Measurements from ENCODE around the gene TMEM19. TPM values are rescaled to one million over a fixed set of nuclear protein-coding genes. Genes with fewer than 3 reads are reported as not detected.

The TMEM19 gene
- total RNA-seq, 1 donor from 2014 or later: 25.8 TPM

DNA sequence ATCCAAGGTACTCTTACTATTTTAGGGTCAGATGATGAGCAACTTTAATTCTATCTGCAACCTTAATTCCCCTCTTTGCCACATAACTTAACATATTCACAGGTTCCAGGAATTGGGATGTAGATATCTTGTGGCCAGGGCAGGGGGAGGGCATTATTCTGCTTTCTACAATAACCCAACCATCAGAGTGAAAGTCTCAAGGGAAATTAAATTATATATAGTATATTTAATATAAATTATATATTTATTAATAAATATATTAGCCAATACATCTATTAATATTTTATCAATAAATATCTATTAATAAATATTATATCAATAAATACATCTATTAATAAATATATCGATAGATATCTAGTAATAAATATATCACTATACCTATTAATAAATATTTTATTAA is 57.1 kb downstream of the TMEM19 start:
- FAIRE-seq (no peak), DNase-seq (ENCODE audit: low read depth) (no peak)
- Histone ChIP-seq H3K27me3 (ENCODE audit: insufficient read depth, low read length) (peaks cover under 1% of the 10 kb centered on the region), H3K4me3 (ENCODE audit: insufficient read depth, low read depth, low read length) (no peak overlapping the region), H3K9me3 (ENCODE audit: insufficient read depth, low read depth, low read length) (no peaks in the 10 kb centered on the region), H2AFZ (ENCODE audit: low read depth, low read length) (no peak overlapping the region), H3K79me2 (ENCODE audit: insufficient read depth, low read length) (no peaks in the 10 kb centered on the region), H3K4me2 (ENCODE audit: low read length) (no peak overlapping the region), H4K20me1 (ENCODE audit: insufficient read depth, low read length) (no peaks in the 10 kb centered on the region), H3K36me3 (ENCODE audit: insufficient read depth, low read length) (no peaks in the 10 kb centered on the region), H3K4me1 (ENCODE audit: insufficient read depth, low read length) (no peaks in the 10 kb centered on the region), H3K9ac (ENCODE audit: low read length) (no peak overlapping the region), H3K27ac (ENCODE audit: low read depth, low read length) (no peak overlapping the region)
- H3K36me3 Mint-ChIP-seq (ENCODE audit: low read depth, unreplicated experiment): no peaks in the 10 kb centered on the region
- H3K4me3 Mint-ChIP-seq (ENCODE audit: unreplicated experiment): no peak overlapping the region
- no peaks in the 10 kb centered on the region for H3K9me3 Mint-ChIP-seq (ENCODE audit: unreplicated experiment)
- peaks cover 3% of the 10 kb centered on the region for H3K4me1 Mint-ChIP-seq (ENCODE audit: low read depth, unreplicated experiment)
- no peak for TF ChIP-seq EZH2 (IDR thresholded peaks at IDR 0.05; ENCODE audit: insufficient read depth, low read length)
- TF ChIP-seq CTCF (IDR thresholded peaks at IDR 0.05; ENCODE audit: insufficient read depth, low read depth, low read length): no peak
- no peaks in the 10 kb centered on the region for H3K27me3 Mint-ChIP-seq (ENCODE audit: low read depth, unreplicated experiment)
- no peak overlapping the region for H3K27ac Mint-ChIP-seq (ENCODE audit: unreplicated experiment)

DNA sequence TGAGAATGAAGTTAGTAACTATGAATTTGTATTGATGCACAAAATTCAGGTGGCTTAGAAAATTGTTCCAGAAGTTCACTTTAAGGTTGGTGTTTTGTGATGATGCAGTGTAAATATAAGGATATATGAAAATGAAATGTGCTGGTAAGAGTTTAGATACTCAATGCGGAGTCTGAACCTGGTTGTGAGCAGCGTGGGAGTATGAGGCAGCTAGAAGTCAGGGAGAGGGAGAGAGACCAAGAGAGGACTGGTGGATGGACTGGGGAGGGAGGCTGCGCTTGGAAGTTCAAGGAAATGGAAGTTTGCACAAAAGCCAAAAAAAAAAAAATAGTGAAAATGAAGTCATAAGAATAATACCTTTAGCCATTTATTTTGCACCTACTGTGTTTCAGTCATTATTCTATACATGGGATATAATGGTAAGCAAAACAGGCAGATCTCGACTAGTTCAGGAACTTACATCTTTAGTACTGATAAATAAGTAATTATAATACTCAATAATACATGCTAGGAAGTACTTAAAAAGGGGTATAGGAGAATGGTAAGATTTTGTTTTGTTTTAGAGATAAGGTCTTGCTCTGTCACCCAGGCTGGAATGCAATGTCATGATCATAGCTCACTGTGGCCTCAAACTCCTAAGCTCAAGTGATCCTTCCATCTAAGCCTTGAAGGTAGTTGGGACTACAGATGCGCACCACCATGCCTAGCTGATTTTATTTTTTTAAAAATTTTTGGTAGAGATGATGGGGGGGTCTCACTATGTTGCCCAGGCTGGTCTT is 58.8 kb downstream of the TMEM19 start:
- Mint-ChIP-seq H3K27ac (ENCODE audit: unreplicated experiment) (no peak overlapping the region), H3K4me1 (ENCODE audit: low read depth, unreplicated experiment) (peaks cover 3% of the 10 kb centered on the region), H3K4me3 (ENCODE audit: unreplicated experiment) (peak overlapping the region; percentile 18), H3K27me3 (ENCODE audit: low read depth, unreplicated experiment) (peaks cover 2% of the 10 kb centered on the region), H3K9me3 (ENCODE audit: unreplicated experiment) (no peaks in the 10 kb centered on the region), H3K36me3 (ENCODE audit: low read depth, unreplicated experiment) (no peaks in the 10 kb centered on the region)
- Histone ChIP-seq H4K20me1 (ENCODE audit: insufficient read depth, low read length) (no peaks in the 10 kb centered on the region), H2AFZ (ENCODE audit: low read depth, low read length) (no peak overlapping the region), H3K4me1 (ENCODE audit: insufficient read depth, low read length) (no peaks in the 10 kb centered on the region), H3K4me3 (ENCODE audit: insufficient read depth, low read depth, low read length) (no peak overlapping the region), H3K27me3 (ENCODE audit: insufficient read depth, low read length) (peaks cover 14% of the 10 kb centered on the region), H3K4me2 (ENCODE audit: low read length) (no peak overlapping the region), H3K79me2 (ENCODE audit: insufficient read depth, low read length) (no peaks in the 10 kb centered on the region), H3K9ac (ENCODE audit: low read length) (no peak overlapping the region), H3K27ac (ENCODE audit: low read depth, low read length) (no peak overlapping the region), H3K9me3 (ENCODE audit: insufficient read depth, low read depth, low read length) (no peaks in the 10 kb centered on the region), H3K36me3 (ENCODE audit: insufficient read depth, low read length) (no peaks in the 10 kb centered on the region)
- TF ChIP-seq CTCF (IDR thresholded peaks at IDR 0.05; ENCODE audit: insufficient read depth, low read depth, low read length) (no peak), EZH2 (IDR thresholded peaks at IDR 0.05; ENCODE audit: insufficient read depth, low read length) (no peak)
- DNase-seq (ENCODE audit: low read depth): no peak
- FAIRE-seq: no peak

DNA sequence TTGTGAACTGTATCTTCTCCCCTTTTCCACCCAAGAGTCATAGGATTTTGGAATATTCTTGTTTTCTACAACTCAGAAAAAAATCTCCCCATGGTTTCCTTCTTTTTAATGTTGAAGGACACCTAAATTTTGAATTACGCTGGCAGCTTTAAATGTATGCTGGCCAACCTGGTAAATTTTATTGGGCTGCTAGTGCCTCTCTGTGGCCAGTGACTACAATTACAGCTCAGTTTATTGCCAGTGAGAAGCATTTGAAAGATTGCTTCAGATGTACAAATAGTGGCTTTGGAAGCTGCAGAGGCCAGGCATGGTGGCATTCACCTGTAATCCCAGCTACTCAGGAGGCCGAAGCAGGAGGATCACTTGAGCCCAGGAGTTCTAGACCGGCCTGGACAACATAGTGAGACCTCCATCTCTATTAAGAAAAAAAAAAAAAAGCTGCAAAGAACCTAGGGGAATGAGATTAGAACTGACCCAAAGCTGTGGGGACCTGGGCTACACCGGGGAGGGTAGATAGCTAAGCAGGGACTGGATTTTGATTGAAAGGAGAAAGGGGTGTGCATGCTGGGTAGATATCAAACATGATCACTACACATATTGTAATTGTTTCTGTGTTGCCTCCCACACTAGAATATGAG is 61.2 kb downstream of the TMEM19 start:
- Mint-ChIP-seq H3K27ac (ENCODE audit: unreplicated experiment) (no peak overlapping the region), H3K27me3 (ENCODE audit: low read depth, unreplicated experiment) (peaks cover 2% of the 10 kb centered on the region), H3K36me3 (ENCODE audit: low read depth, unreplicated experiment) (no peaks in the 10 kb centered on the region), H3K4me3 (ENCODE audit: unreplicated experiment) (no peak overlapping the region), H3K4me1 (ENCODE audit: low read depth, unreplicated experiment) (peaks cover 3% of the 10 kb centered on the region), H3K9me3 (ENCODE audit: unreplicated experiment) (no peaks in the 10 kb centered on the region)
- H3K4me2 ChIP-seq (ENCODE audit: low read length): no peak overlapping the region
- H3K27me3 ChIP-seq (ENCODE audit: insufficient read depth, low read length): peaks cover 19% of the 10 kb centered on the region
- H3K4me1 ChIP-seq (ENCODE audit: insufficient read depth, low read length): no peaks in the 10 kb centered on the region
- no peaks in the 10 kb centered on the region for H4K20me1 ChIP-seq (ENCODE audit: insufficient read depth, low read length)
- H3K9me3 ChIP-seq (ENCODE audit: insufficient read depth, low read depth, low read length): no peaks in the 10 kb centered on the region
- H3K4me3 ChIP-seq (ENCODE audit: insufficient read depth, low read depth, low read length): no peak overlapping the region
- DNase-seq (ENCODE audit: low read depth) (peak; percentile 36), FAIRE-seq (peak; percentile 55)
- no peaks in the 10 kb centered on the region for H3K36me3 ChIP-seq (ENCODE audit: insufficient read depth, low read length)
- no peak overlapping the region for H3K9ac ChIP-seq (ENCODE audit: low read length)
- peak; percentile 89 for TF ChIP-seq CTCF (IDR thresholded peaks at IDR 0.05; ENCODE audit: insufficient read depth, low read depth, low read length)
- TF ChIP-seq EZH2 (IDR thresholded peaks at IDR 0.05; ENCODE audit: insufficient read depth, low read length): no peak
- H3K79me2 ChIP-seq (ENCODE audit: insufficient read depth, low read length): no peaks in the 10 kb centered on the region
- no peak overlapping the region for H2AFZ ChIP-seq (ENCODE audit: low read depth, low read length)
- H3K27ac ChIP-seq (ENCODE audit: low read depth, low read length): no peak overlapping the region
